HG03520 (cell line): ENCODE measurements around the gene ZGPAT.

ENCODE experiments used
- ATAC-seq: cut with Tn5 transposase; IDR thresholded peaks from one replicate; pipeline ENCODE4 v1.9.1; 2021; ENCODE audit warnings: mild to moderate bottlenecking, moderate library complexity; ENCODE audit not compliant: unreplicated experiment

ZGPAT gene

DNA sequence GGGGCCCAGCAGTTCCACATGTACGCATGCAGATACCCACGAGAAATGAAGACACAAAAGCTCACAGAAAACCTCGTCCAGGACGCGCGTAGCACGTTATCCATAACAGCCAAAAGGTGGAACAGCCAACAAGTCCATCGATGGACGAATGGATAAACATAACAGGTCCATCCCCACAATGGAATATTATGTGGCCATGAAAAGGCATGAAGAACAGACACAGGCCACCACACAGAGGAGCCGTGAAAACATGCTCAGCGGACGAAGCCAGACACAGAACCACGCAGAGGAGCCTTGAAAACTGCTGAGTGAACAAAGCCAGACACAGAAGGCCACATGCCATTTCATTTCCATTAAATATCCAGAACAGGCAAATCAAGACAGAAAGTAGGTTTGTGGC lies 69.8 kb downstream of the ZGPAT start:
- ATAC-seq, result no peak

DNA sequence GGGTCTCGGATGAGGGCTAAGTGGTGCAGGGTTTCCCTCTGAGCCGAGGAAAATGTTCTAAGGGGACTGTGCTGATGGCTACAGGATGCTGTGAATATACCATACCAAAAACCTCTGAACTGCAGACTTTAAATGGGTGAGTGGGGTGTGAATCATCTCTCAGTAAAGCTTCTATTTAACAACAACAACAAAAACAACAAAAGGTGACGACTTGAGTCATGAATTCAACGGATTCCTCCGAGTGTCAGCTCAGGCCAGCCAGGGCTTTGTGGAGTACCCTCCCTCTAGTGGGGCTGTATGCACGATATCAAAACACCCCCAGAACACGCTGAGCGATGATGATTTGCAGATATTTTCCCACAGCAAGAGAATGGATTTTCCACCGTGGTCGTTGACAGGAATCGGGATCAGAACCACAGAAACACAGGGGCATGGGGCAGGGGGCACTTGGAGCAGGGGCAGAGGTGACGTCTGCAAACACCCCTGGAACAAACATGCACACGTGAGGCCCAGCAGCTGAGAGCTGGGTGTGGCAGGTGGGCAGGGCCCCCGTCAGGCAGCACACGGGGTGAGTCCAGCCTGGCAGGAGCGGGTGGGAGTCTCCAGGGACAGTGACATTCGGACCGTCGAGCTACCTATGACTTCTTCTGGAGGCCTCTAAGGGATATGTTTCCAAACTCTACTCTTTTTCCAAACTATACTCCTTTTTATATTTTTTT lies 70.4 kb downstream of the ZGPAT start:
- no peak for ATAC-seq

DNA sequence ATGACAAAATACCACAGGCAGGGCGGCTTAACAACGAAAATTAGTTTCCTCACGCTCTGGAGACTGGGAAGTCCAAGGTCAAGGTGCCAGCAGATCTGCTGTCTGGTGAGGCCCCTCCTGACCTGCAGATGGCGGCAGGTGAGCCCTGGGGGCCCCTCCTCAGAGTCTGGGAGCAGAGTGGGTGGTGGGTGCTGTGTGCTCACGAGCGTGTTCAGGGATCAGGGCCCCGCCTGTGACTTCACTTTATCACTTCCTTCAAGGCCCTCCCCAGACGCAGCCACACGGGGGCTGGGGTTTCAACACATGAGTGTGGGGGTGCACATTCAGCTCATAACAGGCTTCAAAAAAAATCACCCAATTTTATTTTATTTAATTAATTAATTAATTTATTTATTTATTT lies 71.0 kb downstream of the ZGPAT start:
- no peak for ATAC-seq

DNA sequence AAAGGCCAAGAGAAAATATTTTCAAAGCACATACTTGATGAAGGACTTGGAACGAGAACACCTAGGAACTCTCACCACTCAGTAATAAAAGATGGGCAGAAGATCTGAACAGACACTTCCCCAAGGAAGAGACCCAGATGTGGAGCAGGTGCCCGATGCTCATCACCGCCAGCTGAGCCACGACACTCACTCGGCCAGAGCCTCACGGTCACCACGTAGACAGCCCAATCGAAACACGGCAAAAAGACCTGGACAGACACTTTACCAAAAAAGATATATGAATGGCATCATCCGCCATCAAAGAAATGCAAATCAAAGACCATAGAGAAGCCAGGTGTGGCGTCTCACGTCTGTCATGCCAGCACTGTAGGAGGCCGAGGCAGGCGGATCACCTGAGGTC lies 73.3 kb downstream of the ZGPAT start:
- ATAC-seq, result no peak

DNA sequence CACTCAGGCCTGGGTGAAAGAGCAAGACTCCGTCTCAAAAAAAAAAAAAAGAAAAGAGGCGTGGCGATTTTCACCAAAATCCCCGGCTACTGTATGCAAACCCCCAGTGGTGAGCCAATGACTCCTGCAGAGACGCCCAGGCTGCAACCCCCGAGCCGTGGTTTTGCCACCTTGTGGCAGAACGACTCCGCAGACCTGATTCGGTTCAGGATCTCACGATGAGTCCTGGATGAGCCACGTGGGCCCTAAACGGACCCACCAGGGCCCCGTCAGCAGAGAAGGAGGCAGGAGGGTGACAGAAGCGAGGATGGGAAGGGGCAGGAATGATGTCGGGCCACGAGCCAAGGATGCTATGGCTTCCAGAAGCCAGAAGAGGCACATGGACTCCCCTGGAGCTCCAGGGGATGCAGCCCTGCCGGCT lies 74.2 kb downstream of the ZGPAT start:
- ATAC-seq, result no peak

DNA sequence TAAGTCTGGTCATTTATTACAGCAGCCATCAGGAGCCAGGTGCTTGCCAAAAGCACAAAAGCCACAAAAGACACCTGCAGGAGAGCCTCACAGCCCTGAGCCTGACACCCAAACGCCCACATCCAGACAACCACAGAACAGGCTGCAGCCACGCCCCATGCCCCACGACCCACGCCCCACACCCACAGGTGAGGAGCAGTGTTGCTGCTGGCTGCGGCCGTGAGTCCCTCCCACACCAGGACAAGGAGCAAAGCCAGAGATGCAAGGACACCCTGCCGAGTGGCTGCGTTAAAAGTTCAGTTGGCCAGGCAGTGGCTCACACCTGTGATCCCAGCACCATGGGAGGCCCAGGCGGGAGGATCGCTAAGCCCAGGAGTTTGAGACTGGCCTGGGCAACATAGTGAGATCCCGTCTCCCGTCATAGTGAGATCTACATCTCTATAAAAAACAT lies 74.7 kb downstream of the ZGPAT start:
- ATAC-seq, result no peak

DNA sequence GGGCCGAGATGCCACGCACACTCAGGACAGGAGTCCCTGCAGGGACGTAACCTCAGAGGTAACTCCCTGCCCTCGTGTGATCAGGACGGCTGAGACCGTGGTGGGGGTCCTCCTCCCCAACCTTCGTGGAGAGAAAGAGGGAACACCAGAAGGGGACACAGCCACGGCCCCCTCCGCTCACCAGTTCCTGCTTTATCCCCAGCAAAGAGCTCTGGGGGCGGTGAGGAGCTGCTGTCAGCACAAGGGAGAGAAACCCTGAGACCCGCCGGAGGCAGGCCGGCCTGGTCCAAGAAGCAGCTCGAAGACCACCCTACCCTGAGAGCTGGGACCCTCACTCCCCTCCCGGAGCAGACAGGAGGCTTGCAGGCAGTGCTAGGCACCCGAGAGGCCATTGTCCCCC lies 76.1 kb downstream of the ZGPAT start:
- no peak for ATAC-seq

DNA sequence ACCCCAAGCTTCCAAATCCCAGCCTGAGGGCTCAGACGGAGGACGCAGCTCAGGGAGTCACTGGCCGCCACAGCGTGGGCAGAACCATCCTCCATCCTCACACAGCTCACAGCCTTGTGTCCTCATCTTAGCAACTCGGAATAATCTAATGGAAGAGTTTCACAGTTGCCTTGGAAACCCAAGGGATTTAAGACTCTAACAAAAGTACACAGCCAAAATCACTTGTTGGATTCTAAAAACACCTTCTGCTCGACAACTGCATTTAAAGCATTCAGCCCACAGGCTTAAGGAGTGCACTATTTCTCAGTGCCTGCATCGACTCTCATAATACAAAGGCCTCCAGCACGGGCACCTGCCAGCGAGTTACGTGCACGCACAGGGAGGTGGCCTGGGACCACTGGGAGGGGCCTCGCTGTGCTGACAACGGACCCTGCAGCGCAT lies 77.9 kb downstream of the ZGPAT start:
- ATAC-seq, result no peak
